Measurements from ENCODE around the gene TMA7.

TMA7 gene

GRCh38 chr3:48414376-48415250 lies 25.4 kb upstream of the TMA7 start:
- Mint-ChIP-seq H3K9me3 (no peaks in the 10 kb centered on the region), H3K4me1 (ENCODE audit: low read depth) (no peaks in the 10 kb centered on the region), H3K27ac (no peak overlapping the region), H3K4me3 (no peak overlapping the region), H3K27me3 (ENCODE audit: low read depth) (no peaks in the 10 kb centered on the region), H3K36me3 (ENCODE audit: low read depth) (no peaks in the 10 kb centered on the region)

GRCh38 chr3:48415251-48415953 lies 24.7 kb upstream of the TMA7 start:
- Mint-ChIP-seq H3K9me3 (no peaks in the 10 kb centered on the region), H3K27ac (no peak overlapping the region), H3K4me1 (ENCODE audit: low read depth) (no peaks in the 10 kb centered on the region), H3K27me3 (ENCODE audit: low read depth) (no peaks in the 10 kb centered on the region), H3K4me3 (no peak overlapping the region), H3K36me3 (ENCODE audit: low read depth) (no peaks in the 10 kb centered on the region)

- Mint-ChIP-seq H3K9me3 (no peaks in the 10 kb centered on the region), H3K4me1 (ENCODE audit: low read depth) (no peaks in the 10 kb centered on the region), H3K27me3 (ENCODE audit: low read depth) (no peaks in the 10 kb centered on the region), H3K36me3 (ENCODE audit: low read depth) (no peaks in the 10 kb centered on the region), H3K4me3 (no peak overlapping the region), H3K27ac (no peak overlapping the region)
Observed at GRCh38 chr3:48416091-48416505, 24.0 kb upstream of the TMA7 start.

- no peaks in the 10 kb centered on the region for H3K4me1 Mint-ChIP-seq (ENCODE audit: low read depth)
- no peaks in the 10 kb centered on the region for H3K36me3 Mint-ChIP-seq (ENCODE audit: low read depth)
- no peak overlapping the region for H3K4me3 Mint-ChIP-seq
- H3K27ac Mint-ChIP-seq: no peak overlapping the region
- no peaks in the 10 kb centered on the region for H3K9me3 Mint-ChIP-seq
- no peaks in the 10 kb centered on the region for H3K27me3 Mint-ChIP-seq (ENCODE audit: low read depth)
Observed at GRCh38 chr3:48416546-48416945, 23.5 kb upstream of the TMA7 start.

- Mint-ChIP-seq H3K27ac (no peak overlapping the region), H3K27me3 (ENCODE audit: low read depth) (no peaks in the 10 kb centered on the region), H3K4me3 (no peak overlapping the region), H3K4me1 (ENCODE audit: low read depth) (no peaks in the 10 kb centered on the region), H3K36me3 (ENCODE audit: low read depth) (no peaks in the 10 kb centered on the region), H3K9me3 (no peaks in the 10 kb centered on the region)
Observed at GRCh38 chr3:48417529-48418108, 22.4 kb upstream of the TMA7 start.

- H3K4me1 Mint-ChIP-seq (ENCODE audit: low read depth): no peaks in the 10 kb centered on the region
- H3K9me3 Mint-ChIP-seq: no peaks in the 10 kb centered on the region
- no peak overlapping the region for H3K27ac Mint-ChIP-seq
- no peak overlapping the region for H3K4me3 Mint-ChIP-seq
- no peaks in the 10 kb centered on the region for H3K36me3 Mint-ChIP-seq (ENCODE audit: low read depth)
- H3K27me3 Mint-ChIP-seq (ENCODE audit: low read depth): no peaks in the 10 kb centered on the region
Observed at GRCh38 chr3:48418140-48418539, 21.9 kb upstream of the TMA7 start.

- no peak overlapping the region for H3K4me3 Mint-ChIP-seq
- H3K27me3 Mint-ChIP-seq (ENCODE audit: low read depth): no peaks in the 10 kb centered on the region
- H3K9me3 Mint-ChIP-seq: no peaks in the 10 kb centered on the region
- no peak overlapping the region for H3K27ac Mint-ChIP-seq
- H3K36me3 Mint-ChIP-seq (ENCODE audit: low read depth): no peaks in the 10 kb centered on the region
- no peaks in the 10 kb centered on the region for H3K4me1 Mint-ChIP-seq (ENCODE audit: low read depth)
Observed at GRCh38 chr3:48418651-48419050, 21.4 kb upstream of the TMA7 start.

- Mint-ChIP-seq H3K36me3 (ENCODE audit: low read depth) (no peaks in the 10 kb centered on the region), H3K27ac (no peak overlapping the region), H3K4me1 (ENCODE audit: low read depth) (no peaks in the 10 kb centered on the region), H3K4me3 (no peak overlapping the region), H3K27me3 (ENCODE audit: low read depth) (no peaks in the 10 kb centered on the region), H3K9me3 (no peaks in the 10 kb centered on the region)
Observed at GRCh38 chr3:48419149-48419548, 20.9 kb upstream of the TMA7 start.

GRCh38 chr3:48419597-48419996 lies 20.5 kb upstream of the TMA7 start:
- Mint-ChIP-seq H3K9me3 (no peaks in the 10 kb centered on the region), H3K36me3 (ENCODE audit: low read depth) (no peaks in the 10 kb centered on the region), H3K27ac (no peak overlapping the region), H3K4me3 (no peak overlapping the region), H3K4me1 (ENCODE audit: low read depth) (no peaks in the 10 kb centered on the region), H3K27me3 (ENCODE audit: low read depth) (no peaks in the 10 kb centered on the region)

GRCh38 chr3:48420561-48420960 lies 19.5 kb upstream of the TMA7 start:
- Mint-ChIP-seq H3K27ac (no peak overlapping the region), H3K4me1 (ENCODE audit: low read depth) (no peaks in the 10 kb centered on the region), H3K27me3 (ENCODE audit: low read depth) (no peaks in the 10 kb centered on the region), H3K9me3 (no peaks in the 10 kb centered on the region), H3K4me3 (no peak overlapping the region), H3K36me3 (ENCODE audit: low read depth) (no peaks in the 10 kb centered on the region)

- H3K27me3 Mint-ChIP-seq (ENCODE audit: low read depth): peaks cover 6% of the 10 kb centered on the region
Observed at GRCh38 chr3:48422272-48422671, 17.8 kb upstream of the TMA7 start.

GRCh38 chr3:48422681-48423080 lies 17.4 kb upstream of the TMA7 start:
- Mint-ChIP-seq H3K27ac (no peak overlapping the region), H3K36me3 (ENCODE audit: low read depth) (no peaks in the 10 kb centered on the region), H3K4me1 (ENCODE audit: low read depth) (peaks cover 2% of the 10 kb centered on the region), H3K9me3 (no peaks in the 10 kb centered on the region), H3K27me3 (ENCODE audit: low read depth) (peaks cover 10% of the 10 kb centered on the region), H3K4me3 (no peak overlapping the region)

More at GRCh38 chr3:48422272-48422671, 17.8 kb upstream of the TMA7 start:
- Mint-ChIP-seq H3K4me3 (no peak overlapping the region), H3K4me1 (ENCODE audit: low read depth) (peaks cover 2% of the 10 kb centered on the region), H3K9me3 (no peaks in the 10 kb centered on the region), H3K36me3 (ENCODE audit: low read depth) (no peaks in the 10 kb centered on the region), H3K27ac (no peak overlapping the region)

- no peaks in the 10 kb centered on the region for H3K9me3 Mint-ChIP-seq
- H3K4me3 Mint-ChIP-seq: no peak overlapping the region
- H3K4me1 Mint-ChIP-seq (ENCODE audit: low read depth): peaks cover 2% of the 10 kb centered on the region
- H3K27ac Mint-ChIP-seq: no peak overlapping the region
- peaks cover 17% of the 10 kb centered on the region for H3K27me3 Mint-ChIP-seq (ENCODE audit: low read depth)
- no peaks in the 10 kb centered on the region for H3K36me3 Mint-ChIP-seq (ENCODE audit: low read depth)
Observed at GRCh38 chr3:48423241-48423882, 16.7 kb upstream of the TMA7 start.

GRCh38 chr3:48423883-48424695 lies 16.0 kb upstream of the TMA7 start:
- H3K27me3 Mint-ChIP-seq (ENCODE audit: low read depth): peaks cover 19% of the 10 kb centered on the region
- H3K9me3 Mint-ChIP-seq: no peaks in the 10 kb centered on the region
- peaks cover 2% of the 10 kb centered on the region for H3K4me1 Mint-ChIP-seq (ENCODE audit: low read depth)
- no peak overlapping the region for H3K27ac Mint-ChIP-seq
- no peaks in the 10 kb centered on the region for H3K36me3 Mint-ChIP-seq (ENCODE audit: low read depth)
- no peak overlapping the region for H3K4me3 Mint-ChIP-seq

Measured in T-helper 1 cell treated with Interleukin-12 subunit alpha and Interleukin-12 subunit beta and Interleukin-4 antibody, amounts not matched to agents 30 μg/mL and 1 μg/mL, for 36 hours (primary cell).